Stimulated activated naive B cell treated with anti-CD40 and anti-IgM and Interleukin-4, amounts not matched to agents 10 μg/mL and 1 μg/mL and 100 μg/mL, for 72 hours (primary cell): Measurements from ENCODE around the gene OSR1.
"Not testable (repeated sequence)": the region's sequence is repeated elsewhere in the genome, so short reads cannot be mapped to it uniquely, and the experiment has no call there.

ENCODE experiments used
- ATAC-seq, 2 donors: fragments of 150-1000 bp; cut with Tn5 transposase; replicated peaks; 2 replicates each; pipeline ENCODE4 v1.10.0; 2021; ENCODE audit warnings: moderate library complexity in 1 of 2
- DNase-seq: peaks from one replicate; pipeline ENCODE4 v3.0.0; 2021
- H3K27ac Mint-ChIP-seq: one replicate; pipeline ENCODE4 v1.8.0; 2022; ENCODE audit warnings: mild to moderate bottlenecking, mixed read lengths
- H3K27me3 Mint-ChIP-seq, 2 donors: one replicate each; pipeline ENCODE4 v1.8.0; 2022; ENCODE audit warnings: mixed read lengths in 2 of 2
- H3K36me3 Mint-ChIP-seq, 2 donors: one replicate each; pipeline ENCODE4 v1.8.0; 2022; ENCODE audit warnings: mixed read lengths in 2 of 2, mild to moderate bottlenecking in 1 of 2
- H3K4me1 Mint-ChIP-seq, 2 donors: one replicate each; pipeline ENCODE4 v1.8.0; 2022; ENCODE audit warnings: mixed read lengths in 2 of 2, mild to moderate bottlenecking in 1 of 2
- H3K4me3 Mint-ChIP-seq, 2 donors: one replicate each; pipeline ENCODE4 v1.8.0; 2022; ENCODE audit warnings: mild to moderate bottlenecking in 2 of 2, mixed read lengths in 2 of 2, moderate library complexity in 1 of 2
- H3K9me3 Mint-ChIP-seq, 2 donors: one replicate each; pipeline ENCODE4 v1.8.0; 2022; ENCODE audit warnings: mixed read lengths in 2 of 2, mild to moderate bottlenecking in 1 of 2

The OSR1 gene

GRCh38 chr2:19358242-19359020 lies at the start of gene OSR1:
Gene OSR1 (minus strand): TSS chr2:19358623. CDS start chr2:19353805, 4,818 bp downstream.
- DNase-seq (no peak), ATAC-seq (peak; percentile 34 to 44)
- Mint-ChIP-seq H3K36me3 (no peaks in the 10 kb centered on the region), H3K9me3 (no peaks in the 10 kb centered on the region), H3K4me1 (peaks cover 43 to 64% of the 10 kb centered on the region in 2 donors), H3K4me3 (peak within 1 kb of the TSS; percentile 74 to 78), H3K27ac (peak within 1 kb of the TSS; percentile 79), H3K27me3 (peaks cover 71 to 82% of the 10 kb centered on the region in 2 donors)

- no peaks in the 10 kb centered on the region for H3K36me3 Mint-ChIP-seq
- peaks cover 5 to 17% of the 10 kb centered on the region in 2 donors for H3K27me3 Mint-ChIP-seq
- H3K9me3 Mint-ChIP-seq = peaks cover 3 to 4% of the 10 kb centered on the region in 2 donors
- no peak overlapping the region for H3K4me3 Mint-ChIP-seq
- no peaks in the 10 kb centered on the region for H3K4me1 Mint-ChIP-seq
- no peak for ATAC-seq
- DNase-seq = no peak
- no peak overlapping the region for H3K27ac Mint-ChIP-seq
These were observed 45.4 kb upstream of the OSR1 start for GRCh38 chr2:19403785-19404184.

GRCh38 chr2:19392191-19392590 lies 33.8 kb upstream of the OSR1 start:
- Mint-ChIP-seq H3K36me3 (no peaks in the 10 kb centered on the region), H3K4me3 (no peak overlapping the region), H3K9me3 (no peaks in the 10 kb centered on the region), H3K4me1 (no peaks in the 10 kb centered on the region), H3K27ac (no peak overlapping the region), H3K27me3 (peaks cover 17 to 23% of the 10 kb centered on the region in 2 donors)
- no peak for DNase-seq
- ATAC-seq = no peak

GRCh38 chr2:19389469-19389868 lies 31.0 kb upstream of the OSR1 start:
- not testable (repeated sequence) for H3K27ac Mint-ChIP-seq, H3K4me3 Mint-ChIP-seq, DNase-seq, H3K9me3 Mint-ChIP-seq, H3K36me3 Mint-ChIP-seq, ATAC-seq, H3K4me1 Mint-ChIP-seq
- peaks cover 9 to 13% of the 10 kb centered on the region in 2 donors for H3K27me3 Mint-ChIP-seq

GRCh38 chr2:19380532-19380931 lies 22.1 kb upstream of the OSR1 start:
- peaks cover 24 to 25% of the 10 kb centered on the region in 2 donors for H3K27me3 Mint-ChIP-seq

GRCh38 chr2:19378939-19379338 lies 20.5 kb upstream of the OSR1 start:
- Mint-ChIP-seq H3K4me1 (no peaks in the 10 kb centered on the region), H3K27ac (no peak overlapping the region), H3K36me3 (no peaks in the 10 kb centered on the region), H3K27me3 (peaks cover 25 to 40% of the 10 kb centered on the region in 2 donors), H3K4me3 (no peak overlapping the region), H3K9me3 (no peaks in the 10 kb centered on the region)
- ATAC-seq = no peak
- no peak for DNase-seq

More at GRCh38 chr2:19380532-19380931, 22.1 kb upstream of the OSR1 start:
- Mint-ChIP-seq H3K9me3 (peaks cover 0 to 1% of the 10 kb centered on the region in 2 donors), H3K4me1 (no peaks in the 10 kb centered on the region), H3K36me3 (no peaks in the 10 kb centered on the region), H3K27ac (no peak overlapping the region), H3K4me3 (no peak overlapping the region)
- ATAC-seq (no peak), DNase-seq (no peak)

GRCh38 chr2:19377717-19378116 lies 19.3 kb upstream of the OSR1 start:
- no peaks in the 10 kb centered on the region for H3K36me3 Mint-ChIP-seq
- H3K4me3 Mint-ChIP-seq = no peak overlapping the region
- no peak for DNase-seq
- H3K27ac Mint-ChIP-seq = no peak overlapping the region
- ATAC-seq = no peak
- H3K9me3 Mint-ChIP-seq = no peaks in the 10 kb centered on the region
- H3K27me3 Mint-ChIP-seq = peaks cover 32 to 44% of the 10 kb centered on the region in 2 donors
- no peaks in the 10 kb centered on the region for H3K4me1 Mint-ChIP-seq

- H3K27ac Mint-ChIP-seq = no peak overlapping the region
- ATAC-seq = no peak
- peaks cover 35 to 60% of the 10 kb centered on the region in 2 donors for H3K27me3 Mint-ChIP-seq
- H3K36me3 Mint-ChIP-seq = no peaks in the 10 kb centered on the region
- H3K4me1 Mint-ChIP-seq = no peaks in the 10 kb centered on the region
- DNase-seq = no peak
- no peak overlapping the region for H3K4me3 Mint-ChIP-seq
- no peaks in the 10 kb centered on the region for H3K9me3 Mint-ChIP-seq
These were observed 14.9 kb upstream of the OSR1 start for GRCh38 chr2:19373352-19373751.

- Mint-ChIP-seq H3K4me3 (no peak overlapping the region), H3K9me3 (no peaks in the 10 kb centered on the region), H3K36me3 (no peaks in the 10 kb centered on the region), H3K27ac (no peak overlapping the region), H3K4me1 (no peaks in the 10 kb centered on the region), H3K27me3 (peaks cover 26 to 60% of the 10 kb centered on the region in 2 donors)
- ATAC-seq (no peak), DNase-seq (no peak)
These were observed 13.7 kb upstream of the OSR1 start for GRCh38 chr2:19371996-19372582.

GRCh38 chr2:19369341-19369955 lies 11.0 kb upstream of the OSR1 start:
- ATAC-seq (no peak), DNase-seq (no peak)
- H3K4me3 Mint-ChIP-seq = no peak overlapping the region
- no peaks in the 10 kb centered on the region for H3K36me3 Mint-ChIP-seq
- H3K4me1 Mint-ChIP-seq = no peaks in the 10 kb centered on the region
- peaks cover 22 to 49% of the 10 kb centered on the region in 2 donors for H3K27me3 Mint-ChIP-seq
- no peak overlapping the region for H3K27ac Mint-ChIP-seq
- H3K9me3 Mint-ChIP-seq = no peaks in the 10 kb centered on the region

- H3K36me3 Mint-ChIP-seq = no peaks in the 10 kb centered on the region
- no peaks in the 10 kb centered on the region for H3K9me3 Mint-ChIP-seq
- H3K27me3 Mint-ChIP-seq = peaks cover 25 to 42% of the 10 kb centered on the region in 2 donors
- no peak for DNase-seq
- no peak overlapping the region for H3K27ac Mint-ChIP-seq
- no peak for ATAC-seq
- no peak overlapping the region for H3K4me3 Mint-ChIP-seq
- peaks cover under 1 to 2% of the 10 kb centered on the region in 2 donors for H3K4me1 Mint-ChIP-seq
These were observed 10.3 kb upstream of the OSR1 start for GRCh38 chr2:19368760-19369159.

- Mint-ChIP-seq H3K27me3 (peaks cover 24 to 28% of the 10 kb centered on the region in 2 donors), H3K36me3 (no peaks in the 10 kb centered on the region), H3K4me1 (peaks cover 9 to 16% of the 10 kb centered on the region in 2 donors), H3K27ac (no peak overlapping the region), H3K4me3 (no peak overlapping the region), H3K9me3 (no peaks in the 10 kb centered on the region)
- DNase-seq (no peak), ATAC-seq (no peak)
These were observed 8.9 kb upstream of the OSR1 start for GRCh38 chr2:19367326-19367725.

- Mint-ChIP-seq H3K9me3 (no peaks in the 10 kb centered on the region), H3K27ac (no peak overlapping the region), H3K27me3 (peaks cover 24 to 30% of the 10 kb centered on the region in 2 donors), H3K36me3 (no peaks in the 10 kb centered on the region), H3K4me3 (no peak overlapping the region), H3K4me1 (peaks cover 16 to 33% of the 10 kb centered on the region in 2 donors)
- DNase-seq (no peak), ATAC-seq (no peak)
These were observed 6.7 kb upstream of the OSR1 start for GRCh38 chr2:19365126-19365525.

- peak overlapping the region; percentile 92 to 93 for H3K4me3 Mint-ChIP-seq
- ATAC-seq (no peak), DNase-seq (no peak)
- no peak overlapping the region for H3K27ac Mint-ChIP-seq
- H3K36me3 Mint-ChIP-seq = no peaks in the 10 kb centered on the region
- H3K4me1 Mint-ChIP-seq = peaks cover 17 to 35% of the 10 kb centered on the region in 2 donors
- no peaks in the 10 kb centered on the region for H3K9me3 Mint-ChIP-seq
- H3K27me3 Mint-ChIP-seq = peaks cover 30 to 33% of the 10 kb centered on the region in 2 donors
These were observed 5.6 kb upstream of the OSR1 start for GRCh38 chr2:19364014-19364413.

- ATAC-seq = no peak
- H3K4me3 Mint-ChIP-seq = peak overlapping the region; percentile 92 to 93
- no peaks in the 10 kb centered on the region for H3K36me3 Mint-ChIP-seq
- H3K27ac Mint-ChIP-seq = peak overlapping the region; percentile 62
- H3K9me3 Mint-ChIP-seq = no peaks in the 10 kb centered on the region
- H3K27me3 Mint-ChIP-seq = peaks cover 31 to 33% of the 10 kb centered on the region in 2 donors
- DNase-seq = no peak
- peaks cover 18 to 41% of the 10 kb centered on the region in 2 donors for H3K4me1 Mint-ChIP-seq
These were observed 5.0 kb upstream of the OSR1 start for GRCh38 chr2:19363474-19363778.
